K562 (cell line): Measurements from ENCODE around the gene NPIPB9. TPM values are rescaled to one million over a fixed set of nuclear protein-coding genes. Genes with fewer than 3 reads are reported as not detected.
"Not testable (repeated sequence)": the region's sequence is repeated elsewhere in the genome, so short reads cannot be mapped to it uniquely, and the experiment has no call there.

Source experiments
- ATAC-seq: fragments of 200-7000 bp; cut with Tn5 transposase; 3 replicates; pipeline ENCODE4 v1.9.1; 2020; ENCODE audit warnings: moderate library complexity
- BruUV-seq: library from RNA; stranded (reverse); fragments of 400-500 nt; replicated peaks from 2 replicates; lab custom pipeline; 2021; lab: Mats Ljungman, UMichigan
- CTCF ChIA-PET: fragments of 300-600 bp; formaldehyde crosslinking; extraction: SDS; loops from one replicate; lab custom pipeline; 2021; ENCODE audit warnings: low intra/inter-chr PET ratio; lab: Yijun Ruan, JAX
- POLR2A ChIA-PET: fragments of 300-600, 350-650 bp; sonication (Branson Sonifier 250); formaldehyde crosslinking; extraction: SDS; loops from one replicate; lab custom pipeline; 2021; ENCODE audit warnings: antibody characterized with exemption, inconsistent platforms; lab: Yijun Ruan, JAX
- DNase-seq, 4 experiments: peaks; one replicate each; pipeline versions ENCODE4 v3.0.0 to v3.0.0-alpha.2; 2011 to 2018; ENCODE audit warnings: low spot score in 3 of 4, mixed read lengths in 3 of 4; ENCODE audit errors: extremely low read depth in 1 of 4
- FAIRE-seq: peaks from 2 replicates; lab custom pipeline; 2011; peaks lifted over from hg19 to GRCh38; lab: Jason Lieb, UNC
- H2AFZ ChIP-seq: 2 replicates; pipeline ENCODE4 v1.6.0; 2011; ENCODE audit warnings: low read depth, low read length, control low read depth, inconsistent platforms
- H3K27ac ChIP-seq: fragments of 200-600 bp; 3 replicates; pipeline ENCODE4 v1.8.0; 2011; ENCODE audit warnings: low read depth, mild to moderate bottlenecking, control low read depth, inconsistent platforms, low read length, moderate library complexity, mixed read lengths; ENCODE audit errors: extremely low read depth
- H3K27me3 ChIP-seq, 2 experiments: fragments of 300-600 bp in 1 of 2; 2 replicates in 1 of 2; 3 replicates in 1 of 2; pipeline versions ENCODE4 v1.6.0 to v1.8.0; 2011; ENCODE audit warnings: inconsistent platforms in 2 of 2, low read length in 2 of 2, mild to moderate bottlenecking in 1 of 2, mixed read lengths in 1 of 2, moderate library complexity in 1 of 2; ENCODE audit not compliant: control insufficient read depth in 2 of 2, insufficient read depth in 2 of 2
- H3K36me3 ChIP-seq: fragments of 300-600 bp; 3 replicates; pipeline ENCODE4 v1.8.0; 2011; ENCODE audit warnings: mild to moderate bottlenecking, low read length, inconsistent platforms; ENCODE audit not compliant: control insufficient read depth, insufficient read depth
- H3K4me1 ChIP-seq, 2 experiments: fragments of 200-600 bp in 1 of 2; replicated peaks in 1 of 2; 2 replicates in 1 of 2; 3 replicates in 1 of 2; pipeline versions ENCODE4 v1.5.1 to v1.8.0; 2011; ENCODE audit warnings: inconsistent platforms in 2 of 2, low read length in 2 of 2, mild to moderate bottlenecking in 1 of 2, mixed read lengths in 1 of 2, moderate library complexity in 1 of 2; ENCODE audit not compliant: control insufficient read depth in 2 of 2, insufficient read depth in 2 of 2
- H3K4me2 ChIP-seq: 2 replicates; pipeline ENCODE4 v1.6.1; 2011; ENCODE audit warnings: low read length, control low read depth, inconsistent platforms, mixed read lengths; ENCODE audit not compliant: insufficient read depth
- H3K4me3 ChIP-seq: fragments of 200-600 bp; sonication (generic), shearing (Covaris generic); 2 replicates; pipeline ENCODE4 v1.5.1; 2016; ENCODE audit warnings: control low read depth, inconsistent platforms
- H3K79me2 ChIP-seq: fragments of 200-600 bp; 3 replicates; pipeline ENCODE4 v1.8.0; 2011; ENCODE audit warnings: low read length, inconsistent platforms; ENCODE audit not compliant: control insufficient read depth, insufficient read depth
- H3K9ac ChIP-seq, 2 experiments: 2 replicates each; pipeline versions ENCODE4 v1.6.0 to v1.6.1; 2011; ENCODE audit warnings: low read depth in 2 of 2, low read length in 2 of 2, control low read depth in 1 of 2, inconsistent platforms in 1 of 2, mild to moderate bottlenecking in 1 of 2, mixed read lengths in 1 of 2; ENCODE audit not compliant: insufficient read depth in 1 of 2
- H3K9me1 ChIP-seq: one replicate; pipeline ENCODE4 v1.6.0; 2011; ENCODE audit warnings: inconsistent platforms, mild to moderate bottlenecking, low read length, moderate library complexity; ENCODE audit not compliant: control insufficient read depth, insufficient read depth
- H3K9me3 ChIP-seq: replicated peaks from 2 replicates; pipeline ENCODE4 v1.5.1; 2011; ENCODE audit warnings: low read depth, low read length, inconsistent platforms; ENCODE audit not compliant: control insufficient read depth, insufficient read depth
- H4K20me1 ChIP-seq: replicated peaks from 2 replicates; pipeline ENCODE4 v1.6.1; 2011; ENCODE audit warnings: low read length, inconsistent platforms, mixed read lengths; ENCODE audit not compliant: control insufficient read depth, insufficient read depth
- CTCF ChIP-seq, 3 experiments: IDR thresholded peaks in 2 of 3; conservative IDR thresholded peaks in 1 of 3; 2 replicates each; pipeline ENCODE4 v1.5.1; 2011 to 2012; ENCODE audit warnings: low read length in 3 of 3, mild to moderate bottlenecking in 3 of 3, control low read depth in 2 of 3, improper control_type of control experiment in 1 of 3, inconsistent platforms in 1 of 3, low read depth in 1 of 3, mixed read lengths in 1 of 3, moderate library complexity in 1 of 3; ENCODE audit not compliant: insufficient read depth in 2 of 3
- RAD21 ChIP-seq, 2 experiments: fragments of 250-450 bp in 1 of 2; fragments of 450-650 bp in 1 of 2; sonication (Bioruptor Pico) in 1 of 2; formaldehyde crosslinking in 1 of 2; IDR thresholded peaks in 1 of 2; conservative IDR thresholded peaks in 1 of 2; 2 replicates each; pipeline versions ENCODE4 v1.4.0 to v1.8.0; 2020 to 2022; ENCODE audit warnings: mild to moderate bottlenecking in 2 of 2, moderate library complexity in 1 of 2
- SMC3 ChIP-seq: conservative IDR thresholded peaks from 2 replicates; pipeline ENCODE4 v1.6.1; 2011; ENCODE audit warnings: low read depth, low read length, improper control_type of control experiment; ENCODE audit not compliant: insufficient read depth
- WGBS: fragments of 100-300 bp; shearing (Covaris generic); methylation state at CpG from one replicate; pipeline ENCODE4 v1.1.6; 2016; ENCODE audit warnings: low coverage, mixed read lengths; ENCODE audit not compliant: insufficient coverage; ENCODE audit errors: missing lambda C conversion rate; 5-methylcytosine and 5-hydroxymethylcytosine counted together
- in situ Hi-C: fragments of 300-500 bp; cut with MboI; formaldehyde crosslinking; loops from 4 replicates; pipeline ENCODE4 v1.15.0; 2018; ENCODE audit warnings: inconsistent platforms, mixed read lengths
- intact Hi-C: fragments of 100-400 bp; cut with micrococcal nuclease; formaldehyde crosslinking; loops from 2 replicates; pipeline ENCODE4 v1.14.2; 2022
- polyA plus RNA-seq, 8 experiments: library from polyadenylated mRNA; depleted of rRNA in 4 of 8; stranded (reverse) in 5 of 8; unstranded in 3 of 8; fragments of >200 nt; fragmentation: Nextera tagmentation in 2 of 8; fragmentation: Illumina TruSeq in 1 of 8; extraction: Ambion mirVana in 2 of 8; extraction: Trizol in 1 of 8; gene quantifications; 2 replicates each; pipeline versions ENCODE4 v1.2.1 to v1.2.3, GENCODE V29; 2011 to 2014; ENCODE audit warnings: inconsistent platforms in 1 of 8, missing spikeins in 1 of 8
- total RNA-seq, 7 experiments: library from RNA; depleted of rRNA in 6 of 7; stranded (reverse); fragments of >200 nt in 6 of 7; fragmentation: Illumina TruSeq in 2 of 7; extraction: Trizol in 2 of 7; gene quantifications; 2 replicates each; pipeline versions ENCODE4 v1.2.1 to v1.2.3, GENCODE V29; 2011 to 2021; ENCODE audit warnings: low replicate concordance in 1 of 7

Gene NPIPB9
- total and polyA plus RNA-seq, 9 of the 15 experiments (the other 6 are each of a cell fraction or from before 2014, with no cell fraction given): 0.10 to 2.4 (median 0.94) TPM

DNA sequence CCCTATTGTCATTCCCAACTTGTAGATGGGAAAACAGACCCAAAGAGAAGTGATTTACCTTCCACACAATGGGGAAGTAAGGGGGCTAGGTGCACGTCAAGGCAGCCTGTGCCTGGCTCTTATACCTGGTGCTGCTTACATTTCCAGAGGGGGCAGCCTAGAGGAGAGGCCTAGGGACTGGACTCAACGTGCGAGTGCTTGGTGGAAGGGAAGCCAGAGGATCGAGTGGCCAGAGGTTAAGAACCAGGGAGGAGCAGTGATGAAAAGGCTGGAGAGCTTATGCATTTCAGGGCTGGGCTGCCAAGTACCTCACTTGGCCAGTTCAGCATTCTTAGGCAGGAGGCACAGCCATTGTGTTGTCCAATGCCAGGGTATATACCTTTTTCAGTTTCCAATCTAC is 30.8 kb downstream of the NPIPB9 start:
- H3K9me3 ChIP-seq, H4K20me1 ChIP-seq, H3K27ac ChIP-seq, H3K4me3 ChIP-seq, CTCF ChIA-PET, POLR2A ChIA-PET, H2AFZ ChIP-seq, FAIRE-seq, intact Hi-C loops, H3K9me1 ChIP-seq, H3K79me2 ChIP-seq, DNase-seq, H3K27me3 ChIP-seq, H3K9ac ChIP-seq, H3K4me1 ChIP-seq, H3K4me2 ChIP-seq, BruUV-seq, H3K36me3 ChIP-seq: not testable (repeated sequence)
- in situ Hi-C loops: loop anchor here (25.0 kb wide), 1 partner anchor 170 kb away; the partner anchor contains the start of gene SULT1A1
- no CpG with 5 or more reads among the region's 4 CpGs for WGBS
- peak; percentile 76 for ATAC-seq

- H3K4me1 ChIP-seq, H3K4me3 ChIP-seq, POLR2A ChIA-PET, BruUV-seq, H3K79me2 ChIP-seq, intact Hi-C loops, H3K9me3 ChIP-seq, H3K27me3 ChIP-seq, CTCF ChIA-PET, FAIRE-seq, in situ Hi-C loops, H3K9me1 ChIP-seq, H4K20me1 ChIP-seq, H2AFZ ChIP-seq, H3K36me3 ChIP-seq, H3K9ac ChIP-seq, H3K4me2 ChIP-seq, H3K27ac ChIP-seq: not testable (repeated sequence)
- ATAC-seq (peak; percentile 99), DNase-seq (peak in 1 of 4 experiments; percentile 88)
- 0% methylated on average over 1 of the region's 13 CpGs for WGBS
- TF ChIP-seq RAD21 (CRISPR knock-in tag; conservative IDR thresholded peaks at IDR 0.05 in 1 of 2, IDR thresholded peaks at IDR 0.05 in 1 of 2): peak in 1 of 2 experiments; percentile 61; a peak in 3 of 4 replicates
- peak; percentile 40 to 61 (median 61); a peak in 5 of 6 replicates for TF ChIP-seq CTCF (IDR thresholded peaks at IDR 0.05 in 2 of 3, conservative IDR thresholded peaks at IDR 0.05 in 1 of 3; ENCODE audit: insufficient read depth in 2 of 3, low read depth in 1 of 3, low read length in 3 of 3)
- peak; percentile 36; the same call in 1 of the 2 replicates for TF ChIP-seq SMC3
These were observed 50.8 kb downstream of the NPIPB9 start for GRCh38 chr16:28802235-28803019.

- H3K4me2 ChIP-seq, H3K9me1 ChIP-seq, DNase-seq, H3K79me2 ChIP-seq, H3K9ac ChIP-seq, BruUV-seq, H3K4me3 ChIP-seq, H3K4me1 ChIP-seq, H4K20me1 ChIP-seq, POLR2A ChIA-PET, H2AFZ ChIP-seq, H3K9me3 ChIP-seq, H3K27me3 ChIP-seq, CTCF ChIA-PET, intact Hi-C loops, in situ Hi-C loops, FAIRE-seq, H3K27ac ChIP-seq, H3K36me3 ChIP-seq, ATAC-seq: not testable (repeated sequence)
- WGBS: no CpG with 5 or more reads among the region's 11 CpGs
These were observed 56.0 kb downstream of the NPIPB9 start for GRCh38 chr16:28807445-28808120.
